ENCODE results near the gene MAGEC3. TPM values are rescaled to one million over a fixed set of nuclear protein-coding genes. Genes with fewer than 3 reads are reported as not detected.

MAGEC3 gene, protein sequence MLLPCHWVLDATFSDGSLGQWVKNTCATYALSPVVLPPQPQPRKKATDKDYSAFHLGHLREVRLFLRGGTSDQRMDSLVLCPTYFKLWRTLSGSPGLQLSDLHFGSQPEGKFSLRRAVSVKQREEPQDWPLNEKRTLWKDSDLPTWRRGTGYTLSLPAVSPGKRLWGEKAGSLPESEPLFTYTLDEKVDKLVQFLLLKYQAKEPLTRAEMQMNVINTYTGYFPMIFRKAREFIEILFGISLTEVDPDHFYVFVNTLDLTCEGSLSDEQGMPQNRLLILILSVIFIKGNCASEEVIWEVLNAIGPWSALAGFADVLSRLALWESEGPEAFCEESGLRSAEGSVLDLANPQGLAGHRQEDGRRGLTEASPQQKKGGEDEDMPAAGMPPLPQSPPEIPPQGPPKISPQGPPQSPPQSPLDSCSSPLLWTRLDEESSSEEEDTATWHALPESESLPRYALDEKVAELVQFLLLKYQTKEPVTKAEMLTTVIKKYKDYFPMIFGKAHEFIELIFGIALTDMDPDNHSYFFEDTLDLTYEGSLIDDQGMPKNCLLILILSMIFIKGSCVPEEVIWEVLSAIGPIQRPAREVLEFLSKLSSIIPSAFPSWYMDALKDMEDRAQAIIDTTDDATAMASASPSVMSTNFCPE
- total RNA-seq, result not detected

GRCh38 chrX:141838016-141838415 is at the start of gene MAGEC3:
Gene MAGEC3, plus strand, starts transcription at chrX:141838316. Its CDS starts 0 bp downstream, at chrX:141838316.
- TF ChIP-seq CTCF (IDR thresholded peaks at IDR 0.05), result no peak
- Mint-ChIP-seq H3K4me3 (no peak within 1 kb of the TSS), H3K27ac (no peak within 1 kb of the TSS), H3K27me3 (no peaks in the 10 kb centered on the region), H3K9me3 (no peaks in the 10 kb centered on the region), H3K36me3 (ENCODE audit: low read depth) (no peaks in the 10 kb centered on the region), H3K4me1 (ENCODE audit: low read depth) (no peaks in the 10 kb centered on the region)
- ATAC-seq (no peak), DNase-seq (no peak)
- intact Hi-C loops (cut with micrococcal nuclease), result no loop called here
- ChIA-PET POLR2A (no interaction called here), CTCF (no interaction called here)

- no peaks in the 10 kb centered on the region for H3K4me1 Mint-ChIP-seq (ENCODE audit: low read depth)
- POLR2A ChIA-PET, result no interaction called here
- intact Hi-C loops (cut with micrococcal nuclease), result no loop called here
Observed at GRCh38 chrX:141791856-141792255, 46.3 kb upstream of the MAGEC3 start.

GRCh38 chrX:141811438-141811837 is 26.7 kb upstream of the MAGEC3 start:
- ChIA-PET POLR2A (no interaction called here), CTCF (no interaction called here)

More at GRCh38 chrX:141791856-141792255, 46.3 kb upstream of the MAGEC3 start:
- ATAC-seq (no peak), DNase-seq (no peak)
- Mint-ChIP-seq H3K36me3 (ENCODE audit: low read depth) (no peaks in the 10 kb centered on the region), H3K9me3 (peaks cover 4% of the 10 kb centered on the region), H3K27me3 (no peaks in the 10 kb centered on the region), H3K27ac (no peak overlapping the region), H3K4me3 (no peak overlapping the region)
- no peak for TF ChIP-seq CTCF (IDR thresholded peaks at IDR 0.05)
- CTCF ChIA-PET, result no interaction called here

DNA sequence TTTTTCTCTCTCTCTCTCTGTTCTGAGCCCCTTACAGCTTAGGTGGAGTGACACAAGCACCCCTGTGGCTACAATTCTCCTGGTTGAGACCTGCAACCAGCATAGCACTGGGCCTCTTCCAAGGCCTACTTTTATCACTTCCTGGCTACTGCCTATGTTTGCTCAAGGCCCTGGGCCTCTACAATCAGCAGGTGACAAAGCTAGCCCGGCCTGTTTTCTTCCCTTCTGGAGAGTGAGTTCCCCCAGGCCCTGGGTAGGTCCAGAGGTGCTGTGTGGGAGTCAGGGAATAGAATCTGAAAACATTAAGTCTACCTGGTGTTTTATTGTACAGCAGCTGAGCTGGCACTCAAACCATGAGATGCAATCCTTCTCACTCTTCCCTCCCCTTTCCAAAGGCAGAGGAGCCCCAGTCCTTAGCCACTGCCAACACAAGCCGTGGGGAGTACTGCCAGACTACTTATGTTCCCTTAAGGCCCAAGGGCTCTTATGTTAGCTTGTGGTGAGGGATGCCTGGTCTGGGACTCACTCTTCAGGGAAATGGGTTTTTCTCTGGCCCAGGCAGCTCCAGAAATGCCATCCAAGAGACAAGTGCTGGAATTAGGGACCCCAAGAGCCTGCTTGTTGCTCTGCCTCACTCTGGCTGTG is 23.8 kb upstream of the MAGEC3 start:
- H3K36me3 Mint-ChIP-seq (ENCODE audit: low read depth), result no peaks in the 10 kb centered on the region
- intact Hi-C loops (cut with micrococcal nuclease), result no loop called here
- H3K27ac Mint-ChIP-seq, result no peak overlapping the region
- no peaks in the 10 kb centered on the region for H3K27me3 Mint-ChIP-seq
- TF ChIP-seq CTCF (IDR thresholded peaks at IDR 0.05), result no peak
- H3K4me1 Mint-ChIP-seq (ENCODE audit: low read depth), result no peaks in the 10 kb centered on the region
- ATAC-seq (no peak), DNase-seq (no peak)
- POLR2A ChIA-PET, result no interaction called here
- H3K4me3 Mint-ChIP-seq, result no peak overlapping the region
- CTCF ChIA-PET, result no interaction called here
- H3K9me3 Mint-ChIP-seq, result no peaks in the 10 kb centered on the region

More at GRCh38 chrX:141811438-141811837, 26.7 kb upstream of the MAGEC3 start:
- H3K27me3 Mint-ChIP-seq, result no peaks in the 10 kb centered on the region
- DNase-seq, result no peak
- H3K27ac Mint-ChIP-seq, result no peak overlapping the region
- no peak for ATAC-seq
- H3K4me1 Mint-ChIP-seq (ENCODE audit: low read depth), result no peaks in the 10 kb centered on the region
- H3K4me3 Mint-ChIP-seq, result no peak overlapping the region
- no peaks in the 10 kb centered on the region for H3K9me3 Mint-ChIP-seq
- TF ChIP-seq CTCF (IDR thresholded peaks at IDR 0.05), result no peak
- no peaks in the 10 kb centered on the region for H3K36me3 Mint-ChIP-seq (ENCODE audit: low read depth)
- intact Hi-C loops (cut with micrococcal nuclease), result no loop called here

DNA sequence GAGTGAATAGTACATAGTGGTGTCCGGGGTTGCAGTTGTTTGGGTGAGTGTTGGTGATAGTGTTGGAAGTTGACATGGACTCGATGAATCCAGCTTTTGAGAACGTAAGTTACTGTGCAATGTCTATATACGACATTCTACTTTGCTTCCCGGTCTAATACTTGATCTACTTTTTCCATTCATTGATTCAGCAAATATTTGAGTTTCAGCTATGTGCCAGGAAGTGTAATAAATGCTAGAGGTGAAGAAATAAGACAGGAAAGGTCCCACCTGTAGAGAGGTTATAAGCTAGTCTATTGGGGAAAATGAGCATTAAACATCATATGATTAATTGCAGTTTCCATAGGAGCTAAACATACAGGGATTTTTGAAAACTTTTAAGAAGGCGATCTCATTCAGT is 22.2 kb upstream of the MAGEC3 start:
- no peak overlapping the region for H3K4me3 Mint-ChIP-seq
- intact Hi-C loops (cut with micrococcal nuclease), result no loop called here
- H3K27me3 Mint-ChIP-seq, result no peaks in the 10 kb centered on the region
- ChIA-PET POLR2A (no interaction called here), CTCF (no interaction called here)
- H3K4me1 Mint-ChIP-seq (ENCODE audit: low read depth), result no peaks in the 10 kb centered on the region
- no peak overlapping the region for H3K27ac Mint-ChIP-seq
- DNase-seq (no peak), ATAC-seq (no peak)
- no peaks in the 10 kb centered on the region for H3K36me3 Mint-ChIP-seq (ENCODE audit: low read depth)
- no peak for TF ChIP-seq CTCF (IDR thresholded peaks at IDR 0.05)
- H3K9me3 Mint-ChIP-seq, result no peaks in the 10 kb centered on the region

Measured in activated CD8-positive, alpha-beta T cell treated with anti-CD3 and anti-CD28 coated beads for 36 hours (primary cell).